Prostate gland (tissue), 2 donors: ENCODE measurements around the gene SCAMP2. TPM values are rescaled to one million over a fixed set of nuclear protein-coding genes. Genes with fewer than 3 reads are reported as not detected.

Experiments
- DNase-seq: peaks from one replicate; pipeline ENCODE4 v3.0.0-alpha.2; 2019; ENCODE audit warnings: low spot score
- H3K27ac ChIP-seq, 2 donors: fragments of 200-600 bp; sonication (generic); 2 replicates each; pipeline ENCODE4 v1.5.1; 2017 to 2019
- H3K27me3 ChIP-seq: fragments of 200-600 bp; sonication (generic); replicated peaks from 2 replicates; pipeline ENCODE4 v1.5.1; 2019; ENCODE audit not compliant: insufficient read depth
- H3K36me3 ChIP-seq, 2 donors: fragments of 200-600 bp; sonication (generic); 1 replicate in 1 of 2; 2 replicates in 1 of 2; pipeline versions ENCODE4 v1.5.1 to v1.8.1; 2017 to 2019
- H3K4me1 ChIP-seq: fragments of 200-600 bp; sonication (generic); replicated peaks from 2 replicates; pipeline ENCODE4 v1.5.1; 2019
- H3K4me3 ChIP-seq, 2 donors: fragments of 200-600 bp; sonication (generic); 2 replicates each; pipeline ENCODE4 v1.5.1; 2017 to 2019
- H3K9me3 ChIP-seq: fragments of 200-600 bp; sonication (generic); 2 replicates; pipeline ENCODE4 v1.5.1; 2017
- POLR2A ChIP-seq: fragments of 450-650 bp; IDR thresholded peaks from one replicate; pipeline ENCODE4 v1.6.1; 2016; ENCODE audit warnings: antibody characterized with exemption, mild to moderate bottlenecking
- POLR2AphosphoS5 ChIP-seq: sonication (generic); formaldehyde crosslinking; IDR thresholded peaks from one replicate; pipeline ENCODE4 v1.6.1; 2017; ENCODE audit warnings: antibody characterized with exemption
- WGBS: methylation state at CpG from one replicate; pipeline ENCODE4 v1.1.5; 2018; 5-methylcytosine and 5-hydroxymethylcytosine counted together
- intact Hi-C: fragments of 100-400 bp; cut with DNase I; formaldehyde crosslinking; loops from one replicate; pipeline ENCODE4 v1.14.2; 2022
- total RNA-seq, 2 donors: library from RNA; depleted of rRNA; stranded (reverse); fragments of >200 nt; gene quantifications; one replicate each; pipeline ENCODE4 v1.1.0, GENCODE V29; 2016
- TF ChIP-seq, protein P1 (sequence below), 4 experiments: fragments of 200-600 bp in 2 of 4; fragments of 450-650 bp in 2 of 4; sonication (generic) in 2 of 4; IDR thresholded peaks; 1 replicate in 3 of 4; 2 replicates in 1 of 4; pipeline ENCODE4 v1.5.1; 2016 to 2019; ENCODE audit warnings: antibody characterized with exemption in 4 of 4, mild to moderate bottlenecking in 2 of 4, moderate library complexity in 2 of 4

The SCAMP2 gene
- total RNA-seq, 2 donors from 2014 or later: 101 to 103 TPM

DNA sequence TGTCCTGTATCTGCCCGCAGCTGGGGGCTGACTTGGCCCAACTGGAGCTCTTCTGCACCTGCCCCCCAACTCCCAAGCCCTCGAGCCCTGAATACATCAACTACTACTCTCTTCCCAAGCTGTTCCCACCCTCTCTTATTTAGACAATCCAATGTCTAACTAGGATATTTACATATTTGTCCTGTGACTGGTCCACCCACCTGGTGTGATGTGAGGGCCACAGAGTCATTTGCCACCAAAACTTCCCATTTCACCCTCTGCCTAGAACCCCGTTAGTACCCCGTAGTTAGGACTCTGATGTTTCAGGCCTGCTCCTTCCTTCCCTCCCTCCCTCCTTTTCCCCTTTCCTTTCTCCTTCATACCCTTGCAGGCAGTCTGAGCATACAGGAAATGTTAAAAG, 40.3 kb downstream of the SCAMP2 start:
- 70% methylated on average over 4 of the region's 4 CpGs for WGBS

DNA sequence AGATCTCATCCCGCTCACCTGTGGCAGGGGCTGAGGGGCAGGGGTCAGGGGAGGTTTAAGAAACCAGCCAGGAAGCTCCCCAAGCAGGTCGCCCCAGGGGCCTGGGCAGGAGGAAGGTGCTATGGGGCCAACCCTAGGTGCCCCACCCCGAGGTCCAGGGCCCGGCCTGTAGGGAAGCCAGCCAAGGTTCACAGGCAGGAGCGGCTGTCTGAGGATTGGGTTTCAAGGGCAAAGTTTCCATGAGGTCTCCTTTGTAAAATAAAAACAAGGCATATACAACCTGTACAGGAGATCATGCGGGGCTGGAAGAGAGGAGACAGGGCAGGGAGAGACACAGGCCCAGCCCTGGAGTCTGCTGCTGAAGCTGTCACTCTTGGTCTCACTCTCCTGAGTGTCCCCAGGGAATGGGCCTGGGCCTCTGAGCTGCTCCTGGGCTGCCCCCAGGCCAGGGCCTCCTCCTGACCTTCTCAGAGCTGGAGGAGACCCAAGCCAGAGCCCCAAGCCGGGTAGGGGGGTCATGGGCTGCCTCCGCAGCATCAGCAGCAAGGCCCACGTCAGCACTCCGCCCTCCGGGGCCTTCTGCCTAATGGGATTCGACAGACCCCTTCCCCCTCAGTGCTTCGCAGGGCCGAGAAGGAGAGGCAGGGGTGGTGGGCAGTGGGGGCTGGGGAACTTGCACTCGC, 41.2 kb downstream of the SCAMP2 start:
- TF ChIP-seq, protein P1, sequence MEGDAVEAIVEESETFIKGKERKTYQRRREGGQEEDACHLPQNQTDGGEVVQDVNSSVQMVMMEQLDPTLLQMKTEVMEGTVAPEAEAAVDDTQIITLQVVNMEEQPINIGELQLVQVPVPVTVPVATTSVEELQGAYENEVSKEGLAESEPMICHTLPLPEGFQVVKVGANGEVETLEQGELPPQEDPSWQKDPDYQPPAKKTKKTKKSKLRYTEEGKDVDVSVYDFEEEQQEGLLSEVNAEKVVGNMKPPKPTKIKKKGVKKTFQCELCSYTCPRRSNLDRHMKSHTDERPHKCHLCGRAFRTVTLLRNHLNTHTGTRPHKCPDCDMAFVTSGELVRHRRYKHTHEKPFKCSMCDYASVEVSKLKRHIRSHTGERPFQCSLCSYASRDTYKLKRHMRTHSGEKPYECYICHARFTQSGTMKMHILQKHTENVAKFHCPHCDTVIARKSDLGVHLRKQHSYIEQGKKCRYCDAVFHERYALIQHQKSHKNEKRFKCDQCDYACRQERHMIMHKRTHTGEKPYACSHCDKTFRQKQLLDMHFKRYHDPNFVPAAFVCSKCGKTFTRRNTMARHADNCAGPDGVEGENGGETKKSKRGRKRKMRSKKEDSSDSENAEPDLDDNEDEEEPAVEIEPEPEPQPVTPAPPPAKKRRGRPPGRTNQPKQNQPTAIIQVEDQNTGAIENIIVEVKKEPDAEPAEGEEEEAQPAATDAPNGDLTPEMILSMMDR (IDR thresholded peaks at IDR 0.05): no peak
- TF ChIP-seq POLR2A (no peak), POLR2AphosphoS5 (no peak)
- H3K27me3 ChIP-seq: no peaks in the 10 kb centered on the region
- DNase-seq: no peak
- intact Hi-C loops: no loop called here
- no peaks in the 10 kb centered on the region for H3K4me1 ChIP-seq
- no peaks in the 10 kb centered on the region for H3K36me3 ChIP-seq
- no peaks in the 10 kb centered on the region for H3K9me3 ChIP-seq
- no peak overlapping the region for H3K4me3 ChIP-seq
- no peak overlapping the region for H3K27ac ChIP-seq
- WGBS: 63% methylated on average over 15 of the region's 15 CpGs

More for the DNA sequence above, 40.3 kb downstream of the SCAMP2 start:
- no peaks in the 10 kb centered on the region for H3K27me3 ChIP-seq
- H3K36me3 ChIP-seq: no peaks in the 10 kb centered on the region
- H3K9me3 ChIP-seq: no peaks in the 10 kb centered on the region
- H3K27ac ChIP-seq: no peak overlapping the region
- H3K4me1 ChIP-seq: no peaks in the 10 kb centered on the region
- TF ChIP-seq POLR2AphosphoS5 (no peak), POLR2A (no peak)
- TF ChIP-seq, protein P1 (IDR thresholded peaks at IDR 0.05): no peak
- no peak for DNase-seq
- no peak overlapping the region for H3K4me3 ChIP-seq
- intact Hi-C loops: no loop called here

DNA sequence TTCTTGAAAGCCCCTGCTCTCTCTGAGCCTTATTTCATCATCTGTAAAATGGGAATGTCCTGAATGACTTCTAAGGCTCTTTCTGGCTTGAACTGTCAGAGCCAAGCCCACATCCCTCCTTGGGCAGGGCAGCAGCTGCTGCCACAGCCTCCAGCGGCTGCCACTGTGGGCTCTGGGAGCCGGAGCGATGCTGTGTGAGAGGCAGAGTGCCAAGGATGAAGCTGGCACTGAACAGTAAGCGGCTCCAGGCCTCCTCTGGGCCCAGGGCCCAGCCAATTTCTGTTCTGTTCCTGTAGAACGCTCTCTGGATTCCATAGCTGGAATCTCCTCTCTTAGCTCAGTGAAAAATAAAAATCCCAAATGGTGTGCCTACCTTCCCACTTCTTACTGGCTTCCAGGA, 42.3 kb downstream of the SCAMP2 start:
- H3K9me3 ChIP-seq: no peaks in the 10 kb centered on the region
- DNase-seq: no peak
- no peak overlapping the region for H3K4me3 ChIP-seq
- no peaks in the 10 kb centered on the region for H3K36me3 ChIP-seq
- intact Hi-C loops: no loop called here
- TF ChIP-seq POLR2AphosphoS5: no peak
- 30% methylated on average over 5 of the region's 5 CpGs for WGBS
- no peaks in the 10 kb centered on the region for H3K4me1 ChIP-seq
- H3K27me3 ChIP-seq: no peaks in the 10 kb centered on the region
- H3K27ac ChIP-seq: no peak overlapping the region

DNA sequence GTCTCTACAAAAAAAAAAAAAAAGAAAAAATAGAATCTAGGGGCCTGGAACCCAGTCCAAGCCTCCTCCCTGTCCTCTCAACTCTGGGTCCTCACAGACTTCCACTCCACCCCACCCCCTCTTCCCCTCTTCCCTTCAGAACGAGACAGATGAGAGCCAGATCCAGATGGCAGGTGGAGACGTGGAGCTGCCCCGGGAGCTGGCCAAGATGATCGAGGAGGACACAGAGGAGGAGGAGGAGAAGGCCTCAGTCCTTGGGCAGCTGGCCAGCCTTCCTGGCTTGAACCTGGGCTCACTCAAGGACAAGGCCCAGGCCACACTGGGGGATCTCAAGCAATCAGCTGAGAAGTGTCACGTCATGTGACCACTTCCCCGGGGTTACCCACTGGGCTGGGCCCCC, 43.2 kb downstream of the SCAMP2 start:
- Histone ChIP-seq H3K9me3 (no peaks in the 10 kb centered on the region), H3K4me3 (no peak overlapping the region), H3K27me3 (no peaks in the 10 kb centered on the region), H3K36me3 (no peaks in the 10 kb centered on the region), H3K27ac (no peak overlapping the region), H3K4me1 (no peaks in the 10 kb centered on the region)
- no peak for DNase-seq
- intact Hi-C loops: no loop called here
- TF ChIP-seq POLR2AphosphoS5: no peak
- WGBS: 64% methylated on average over 6 of the region's 6 CpGs

- intact Hi-C loops: no loop called here
- Histone ChIP-seq H3K9me3 (no peaks in the 10 kb centered on the region), H3K27me3 (no peaks in the 10 kb centered on the region), H3K4me3 (no peak overlapping the region), H3K4me1 (no peaks in the 10 kb centered on the region), H3K36me3 (no peaks in the 10 kb centered on the region), H3K27ac (no peak overlapping the region)
- TF ChIP-seq POLR2A (no peak), POLR2AphosphoS5 (no peak)
- TF ChIP-seq, protein P1 (IDR thresholded peaks at IDR 0.05): no peak
- no peak for DNase-seq
- 71% methylated on average over 3 of the region's 3 CpGs for WGBS
These were observed 43.7 kb downstream of the SCAMP2 start for GRCh38 chr15:74829486-74829885.

DNA sequence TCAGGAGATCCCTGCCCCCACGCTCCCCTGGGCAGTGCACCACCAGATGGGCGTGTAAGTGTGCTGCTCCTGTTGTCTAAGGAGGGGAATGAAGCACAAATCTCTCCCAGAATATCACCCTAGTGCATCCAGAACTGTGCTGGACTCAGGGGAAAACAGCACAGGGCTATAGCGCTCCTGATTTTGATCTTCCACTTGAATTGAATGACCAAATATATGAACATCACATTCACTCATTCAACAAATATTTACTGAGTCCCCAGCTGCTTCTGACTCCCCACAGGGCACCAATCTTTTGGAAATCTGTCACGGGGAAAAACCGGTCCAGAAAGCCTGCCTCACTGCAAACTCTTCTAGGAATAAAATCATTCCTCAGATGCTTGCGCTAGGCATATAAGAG, 44.3 kb downstream of the SCAMP2 start:
- TF ChIP-seq POLR2A (no peak), POLR2AphosphoS5 (no peak)
- TF ChIP-seq, protein P1 (IDR thresholded peaks at IDR 0.05): no peak
- Histone ChIP-seq H3K4me1 (no peaks in the 10 kb centered on the region), H3K9me3 (no peaks in the 10 kb centered on the region), H3K36me3 (no peaks in the 10 kb centered on the region), H3K27me3 (no peaks in the 10 kb centered on the region), H3K27ac (no peak overlapping the region), H3K4me3 (no peak overlapping the region)
- no peak for DNase-seq
- WGBS: 63% methylated on average over 6 of the region's 6 CpGs
- intact Hi-C loops: no loop called here
